GM12892 (cell line): ENCODE results near the gene INPP5A.

Experiments used
- POLR2A ChIP-seq: IDR thresholded peaks from 2 replicates; pipeline ENCODE4 v1.6.1; 2011; ENCODE audit warnings: low read depth, low read length, control low read depth
- POLR2AphosphoS5 ChIP-seq: IDR thresholded peaks from 2 replicates; pipeline ENCODE4 v1.6.1; 2011; ENCODE audit warnings: low read depth, low read length, control low read depth
- TAF1 ChIP-seq: IDR thresholded peaks from 2 replicates; pipeline ENCODE4 v1.6.1; 2011; ENCODE audit warnings: low read depth, mild to moderate bottlenecking, control low read depth, low read length, borderline replicate concordance

- TF ChIP-seq POLR2A (no peak), POLR2AphosphoS5 (no peak), TAF1 (no peak)
Observed at GRCh38 chr10:132677096-132677472, 139.5 kb downstream of the INPP5A start.
